GM19463 (cell line): ENCODE measurements around the gene ACTR6.
A peak's percentile ranks its signal among the peaks of the same experiment; 100 is the strongest.
"Not testable (repeated sequence)": the region's sequence is repeated elsewhere in the genome, so short reads cannot be mapped to it uniquely, and the experiment has no call there.

ENCODE experiments used
- ATAC-seq: cut with Tn5 transposase; IDR thresholded peaks from one replicate; pipeline ENCODE4 v1.9.1; 2021; ENCODE audit warnings: mild to moderate bottlenecking, moderate library complexity; ENCODE audit not compliant: unreplicated experiment

The ACTR6 gene

GRCh38 chr12:100184549-100185145 is 16.0 kb upstream of the ACTR6 start:
- ATAC-seq: no peak

- peak; percentile 83 for ATAC-seq
Measured at GRCh38 chr12:100185361-100185894, 15.2 kb upstream of the ACTR6 start.

GRCh38 chr12:100186071-100186470 is 14.5 kb upstream of the ACTR6 start:
- no peak for ATAC-seq

- no peak for ATAC-seq
Measured at GRCh38 chr12:100187068-100187467, 13.5 kb upstream of the ACTR6 start.

GRCh38 chr12:100187857-100188519 is 12.6 kb upstream of the ACTR6 start:
- no peak for ATAC-seq

- ATAC-seq: not testable (repeated sequence)
Measured at GRCh38 chr12:100188888-100189635, 11.6 kb upstream of the ACTR6 start.

- no peak for ATAC-seq
Measured at GRCh38 chr12:100189636-100190394, 10.8 kb upstream of the ACTR6 start.

- no peak for ATAC-seq
Measured at GRCh38 chr12:100193085-100193484, 7.5 kb upstream of the ACTR6 start.

- no peak for ATAC-seq
Measured at GRCh38 chr12:100197486-100197885, 3.1 kb upstream of the ACTR6 start.

GRCh38 chr12:100199023-100199346 is 1.6 kb upstream of the ACTR6 start:
- no peak for ATAC-seq

GRCh38 chr12:100199347-100200149 is 1.1 kb upstream of the ACTR6 start:
- ATAC-seq: peak; percentile 76

GRCh38 chr12:100201604-100202423 is 1.2 kb downstream of the ACTR6 start:
- no peak for ATAC-seq

- no peak for ATAC-seq
Measured at GRCh38 chr12:100207311-100207710, 6.7 kb downstream of the ACTR6 start.

GRCh38 chr12:100208834-100209233 is 8.2 kb downstream of the ACTR6 start:
- no peak for ATAC-seq

GRCh38 chr12:100211698-100212097 is 11.1 kb downstream of the ACTR6 start:
- ATAC-seq: no peak

GRCh38 chr12:100213016-100213891 is 12.6 kb downstream of the ACTR6 start:
- ATAC-seq: no peak

- no peak for ATAC-seq
Measured at GRCh38 chr12:100214518-100214917, 13.9 kb downstream of the ACTR6 start.

- no peak for ATAC-seq
Measured at GRCh38 chr12:100215209-100215608, 14.6 kb downstream of the ACTR6 start.

- ATAC-seq: no peak
Measured at GRCh38 chr12:100216337-100216736, 15.7 kb downstream of the ACTR6 start.
